Measurements from ENCODE around the gene CCDC63.

CCDC63 gene

GRCh38 chr12:110935588-110935987 lies 88.8 kb downstream of the CCDC63 start:
- Histone ChIP-seq H3K27me3 (ENCODE audit: insufficient read depth, poor library complexity, severe bottlenecking) (no peaks in the 10 kb centered on the region), H3K4me3 (replicated peaks; ENCODE audit: insufficient read depth, low read length) (no peak overlapping the region), H3K27ac (replicated peaks) (no peak overlapping the region)
- no peak for DNase-seq (ENCODE audit: low read depth in 1 of 2, low spot score in 1 of 2)
- TF ChIP-seq, protein P1, sequence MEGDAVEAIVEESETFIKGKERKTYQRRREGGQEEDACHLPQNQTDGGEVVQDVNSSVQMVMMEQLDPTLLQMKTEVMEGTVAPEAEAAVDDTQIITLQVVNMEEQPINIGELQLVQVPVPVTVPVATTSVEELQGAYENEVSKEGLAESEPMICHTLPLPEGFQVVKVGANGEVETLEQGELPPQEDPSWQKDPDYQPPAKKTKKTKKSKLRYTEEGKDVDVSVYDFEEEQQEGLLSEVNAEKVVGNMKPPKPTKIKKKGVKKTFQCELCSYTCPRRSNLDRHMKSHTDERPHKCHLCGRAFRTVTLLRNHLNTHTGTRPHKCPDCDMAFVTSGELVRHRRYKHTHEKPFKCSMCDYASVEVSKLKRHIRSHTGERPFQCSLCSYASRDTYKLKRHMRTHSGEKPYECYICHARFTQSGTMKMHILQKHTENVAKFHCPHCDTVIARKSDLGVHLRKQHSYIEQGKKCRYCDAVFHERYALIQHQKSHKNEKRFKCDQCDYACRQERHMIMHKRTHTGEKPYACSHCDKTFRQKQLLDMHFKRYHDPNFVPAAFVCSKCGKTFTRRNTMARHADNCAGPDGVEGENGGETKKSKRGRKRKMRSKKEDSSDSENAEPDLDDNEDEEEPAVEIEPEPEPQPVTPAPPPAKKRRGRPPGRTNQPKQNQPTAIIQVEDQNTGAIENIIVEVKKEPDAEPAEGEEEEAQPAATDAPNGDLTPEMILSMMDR (IDR thresholded peaks at IDR 0.05; ENCODE audit: insufficient read depth, low read length): no peak
- no peak for TF ChIP-seq REST (IDR thresholded peaks at IDR 0.05; ENCODE audit: insufficient replicate concordance, low read depth)
- TF ChIP-seq POLR2AphosphoS5 (IDR thresholded peaks at IDR 0.05; ENCODE audit: low read depth): no peak
- no peak for TF ChIP-seq GABPA (IDR thresholded peaks at IDR 0.05; ENCODE audit: low read depth)
- no peak for TF ChIP-seq SPI1 (IDR thresholded peaks at IDR 0.05; ENCODE audit: borderline replicate concordance, low read depth)

DNA sequence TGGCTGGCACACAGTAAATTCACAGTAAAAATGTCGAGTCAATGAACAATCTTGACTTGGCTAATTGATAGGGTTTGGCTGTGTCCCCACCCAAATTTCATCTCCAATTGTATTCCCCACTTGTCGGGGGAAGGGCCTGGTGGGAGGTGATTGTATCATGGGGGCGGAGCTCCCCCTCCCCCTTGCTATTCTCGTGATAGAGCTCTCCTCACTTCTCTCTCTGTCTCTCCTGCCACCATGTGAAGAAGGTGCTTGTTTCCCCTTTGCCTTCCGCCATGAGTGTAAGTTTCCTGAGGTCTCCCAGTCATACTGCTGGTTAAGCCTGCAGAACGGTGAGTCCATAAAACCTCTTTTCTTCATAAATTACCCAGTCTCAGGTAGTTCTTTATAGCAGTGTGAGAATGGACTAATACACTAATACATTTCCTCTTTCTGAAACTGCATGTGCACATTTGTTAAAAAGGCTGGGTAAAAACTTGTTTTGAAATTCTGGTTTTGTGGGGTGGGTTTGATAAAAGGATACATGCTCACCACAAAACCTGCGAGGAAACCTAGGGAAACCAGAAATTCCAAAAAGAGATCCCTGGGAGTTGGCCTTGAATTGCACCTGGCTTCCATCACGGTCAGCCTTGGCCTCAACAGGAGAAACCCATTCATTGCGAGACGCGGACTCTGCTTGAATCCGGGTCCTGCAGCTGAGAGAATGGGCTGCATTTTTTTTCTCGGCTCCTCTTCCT lies 89.7 kb downstream of the CCDC63 start:
- H3K4me3 ChIP-seq (replicated peaks; ENCODE audit: insufficient read depth, low read length): no peak overlapping the region
- DNase-seq (ENCODE audit: low read depth in 1 of 2, low spot score in 1 of 2): no peak
- H3K27ac ChIP-seq (replicated peaks): no peak overlapping the region
- TF ChIP-seq REST (IDR thresholded peaks at IDR 0.05; ENCODE audit: insufficient replicate concordance, low read depth) (no peak), SPI1 (IDR thresholded peaks at IDR 0.05; ENCODE audit: borderline replicate concordance, low read depth) (no peak), POLR2AphosphoS5 (IDR thresholded peaks at IDR 0.05; ENCODE audit: low read depth) (no peak), GABPA (IDR thresholded peaks at IDR 0.05; ENCODE audit: low read depth) (no peak)
- TF ChIP-seq, protein P1 (IDR thresholded peaks at IDR 0.05; ENCODE audit: insufficient read depth, low read length): no peak
- no peaks in the 10 kb centered on the region for H3K27me3 ChIP-seq (ENCODE audit: insufficient read depth, poor library complexity, severe bottlenecking)

- Histone ChIP-seq H3K27ac (replicated peaks) (no peak overlapping the region), H3K27me3 (ENCODE audit: insufficient read depth, poor library complexity, severe bottlenecking) (no peaks in the 10 kb centered on the region), H3K4me3 (replicated peaks; ENCODE audit: insufficient read depth, low read length) (no peak overlapping the region)
- TF ChIP-seq GABPA (IDR thresholded peaks at IDR 0.05; ENCODE audit: low read depth): no peak
- TF ChIP-seq POLR2AphosphoS5 (IDR thresholded peaks at IDR 0.05; ENCODE audit: low read depth): no peak
- TF ChIP-seq REST (IDR thresholded peaks at IDR 0.05; ENCODE audit: insufficient replicate concordance, low read depth): no peak
- TF ChIP-seq, protein P1 (IDR thresholded peaks at IDR 0.05; ENCODE audit: insufficient read depth, low read length): peak; percentile 69
- DNase-seq (ENCODE audit: low read depth in 1 of 2, low spot score in 1 of 2): peak; percentile 16 to 41
These were observed 90.4 kb downstream of the CCDC63 start for GRCh38 chr12:110937104-110937641.

Measured in HL-60 (cell line).